Activated CD4-positive, CD25-positive, alpha-beta regulatory T cell (primary cell): ENCODE results near the gene COPE.

Experiments used
- DNase-seq, 4 experiments: peaks; one replicate each; lab custom pipeline; 2025; lab: John Stamatoyannopoulos, UW

The COPE gene

GRCh38 chr19:18895038-18895823 lies 24.0 kb downstream of the COPE start:
- no peak for DNase-seq

GRCh38 chr19:18894254-18895037 lies 24.7 kb downstream of the COPE start:
- DNase-seq = no peak

GRCh38 chr19:18893587-18894253 lies 25.5 kb downstream of the COPE start:
- no peak for DNase-seq

- no peak for DNase-seq
Observed at GRCh38 chr19:18889949-18890745, 29.0 kb downstream of the COPE start.

- no peak for DNase-seq
Observed at GRCh38 chr19:18886972-18887371, 32.2 kb downstream of the COPE start.

GRCh38 chr19:18883526-18884304 lies 35.5 kb downstream of the COPE start:
- no peak for DNase-seq

GRCh38 chr19:18881491-18881890 lies 37.7 kb downstream of the COPE start:
- no peak for DNase-seq

- no peak for DNase-seq
Observed at GRCh38 chr19:18879579-18880373, 39.4 kb downstream of the COPE start.

GRCh38 chr19:18878858-18879578 lies 40.2 kb downstream of the COPE start:
- DNase-seq = no peak

- no peak for DNase-seq
Observed at GRCh38 chr19:18878058-18878797, 41.0 kb downstream of the COPE start.

- no peak for DNase-seq
Observed at GRCh38 chr19:18876865-18877264, 42.3 kb downstream of the COPE start.

- no peak for DNase-seq
Observed at GRCh38 chr19:18875726-18876125, 43.5 kb downstream of the COPE start.

- no peak for DNase-seq
Observed at GRCh38 chr19:18871543-18871942, 47.6 kb downstream of the COPE start.

- DNase-seq = no peak
Observed at GRCh38 chr19:18870531-18871172, 48.5 kb downstream of the COPE start.

- no peak for DNase-seq
Observed at GRCh38 chr19:18869781-18870530, 49.2 kb downstream of the COPE start.

GRCh38 chr19:18869023-18869618 lies 50.1 kb downstream of the COPE start:
- no peak for DNase-seq

- no peak for DNase-seq
Observed at GRCh38 chr19:18868380-18869022, 50.7 kb downstream of the COPE start.
